Measurements from ENCODE around the gene UBE2C.

Gene UBE2C

DNA sequence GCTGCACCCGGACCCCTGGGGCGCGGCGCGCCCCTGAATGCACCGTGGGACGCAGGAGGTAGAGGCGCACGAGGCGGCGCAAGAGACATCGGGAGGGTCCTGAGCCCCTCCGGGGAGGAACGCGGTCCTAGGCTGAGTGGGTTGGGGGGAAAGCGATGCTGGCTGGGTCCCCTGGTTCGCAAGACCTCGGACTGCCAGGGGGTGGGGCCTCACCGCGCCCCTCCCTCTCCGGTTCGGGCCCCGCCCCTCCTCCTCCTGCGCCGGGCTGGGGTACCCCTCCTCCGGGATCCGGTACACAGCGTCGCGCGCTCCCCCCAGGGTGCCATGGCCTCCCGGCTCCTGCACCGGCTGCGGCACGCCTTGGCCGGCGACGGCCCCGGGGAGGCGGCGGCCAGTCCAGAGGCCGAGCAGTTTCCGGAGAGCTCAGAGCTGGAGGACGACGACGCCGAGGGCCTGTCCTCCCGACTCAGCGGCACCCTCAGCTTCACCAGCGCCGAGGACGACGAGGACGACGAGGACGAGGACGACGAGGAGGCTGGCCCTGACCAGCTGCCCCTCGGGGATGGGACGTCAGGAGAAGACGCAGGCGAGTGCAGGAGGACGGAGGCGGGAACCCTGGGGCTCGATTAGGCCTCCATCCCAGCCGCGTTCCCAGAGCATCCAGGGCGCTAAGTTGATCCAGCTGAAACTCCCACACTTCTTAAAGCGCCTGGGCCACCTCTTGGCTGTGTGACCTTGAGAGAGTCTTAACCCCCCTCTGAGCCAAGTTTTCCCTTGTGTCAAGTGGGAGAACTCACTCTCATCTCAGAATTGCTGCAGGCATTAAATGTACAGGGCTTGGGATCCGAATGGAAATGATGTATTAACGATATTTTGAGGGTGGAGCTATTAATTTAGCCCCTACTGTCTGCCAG, 21.7 kb downstream of the UBE2C start:
- DNase-seq, result peak; percentile 65

DNA sequence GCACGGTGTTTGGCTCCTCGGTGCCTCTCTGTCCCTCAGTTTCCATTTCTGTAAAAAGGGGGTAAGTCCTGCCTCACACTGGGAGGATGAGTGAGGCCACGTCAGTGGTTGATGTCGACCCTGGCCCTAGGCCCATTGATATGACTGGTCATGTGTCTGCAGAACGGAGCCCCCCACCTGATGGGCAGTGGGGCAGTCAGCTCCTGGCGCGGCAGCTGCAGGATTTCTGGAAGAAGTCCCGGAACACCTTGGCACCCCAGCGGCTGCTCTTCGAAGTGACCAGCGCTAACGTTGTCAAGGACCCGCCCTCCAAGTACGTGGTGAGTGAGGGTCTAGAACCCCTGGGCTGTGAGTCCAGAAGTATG, 22.3 kb downstream of the UBE2C start:
- DNase-seq, result no peak

DNA sequence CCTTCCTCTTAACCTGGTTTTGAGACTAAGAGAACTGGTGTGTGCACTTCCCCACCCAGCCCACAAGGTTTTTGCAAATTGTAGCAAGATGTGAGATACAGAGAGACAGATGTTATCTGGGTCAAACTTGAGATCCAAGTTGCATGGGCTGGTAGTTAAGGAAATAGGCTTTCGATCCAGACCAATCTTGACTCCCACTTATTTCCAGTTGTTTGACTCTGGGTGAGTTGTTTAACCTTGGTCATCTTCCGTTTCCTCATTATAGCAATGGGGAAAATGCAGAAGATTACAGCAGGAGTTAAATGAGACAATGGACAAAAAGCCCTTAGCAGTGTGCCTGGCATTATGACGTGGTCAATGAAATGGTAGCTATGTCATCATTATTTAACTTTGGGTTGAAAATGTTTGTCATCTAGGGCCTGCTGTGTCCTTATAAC, 22.9 kb downstream of the UBE2C start:
- DNase-seq, result no peak

DNA sequence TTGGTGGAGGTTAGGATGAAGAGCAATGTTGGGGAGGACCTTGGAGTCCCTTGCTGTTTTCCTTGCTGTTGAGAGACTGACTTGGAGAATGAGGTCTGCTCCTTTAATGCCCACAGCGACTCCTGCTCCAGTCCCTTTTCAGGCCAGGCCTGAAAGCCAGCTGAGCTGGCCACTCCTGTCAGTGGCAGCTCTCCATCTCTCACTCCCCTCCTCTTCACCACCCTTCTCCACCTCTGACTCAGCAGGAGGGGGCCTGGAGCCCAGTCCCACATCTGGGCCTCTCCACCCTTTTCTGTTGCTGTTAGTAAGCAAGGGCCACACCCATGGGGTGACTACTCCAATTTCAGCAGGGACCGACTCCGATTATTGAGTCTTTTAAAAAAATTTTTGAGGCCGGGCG, 23.4 kb downstream of the UBE2C start:
- DNase-seq, result no peak

DNA sequence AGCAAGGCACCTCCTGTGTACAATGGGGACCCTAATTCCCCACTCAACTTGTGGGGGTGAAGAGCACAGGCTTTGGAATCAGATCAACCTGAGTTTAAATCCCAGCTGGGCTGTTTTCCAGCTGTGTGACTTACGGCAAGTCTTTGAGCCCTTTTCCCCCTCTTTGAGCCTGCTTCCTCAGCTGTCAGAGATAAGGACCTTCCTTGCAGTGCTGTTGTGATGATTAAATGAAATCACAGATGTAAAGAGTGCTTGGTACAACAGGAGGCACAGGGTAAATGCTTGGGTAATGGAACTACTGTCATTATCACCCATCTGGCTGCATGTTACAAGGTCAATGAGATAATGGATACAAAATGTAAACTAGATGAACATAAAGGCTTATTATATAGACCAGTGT, 24.4 kb downstream of the UBE2C start:
- DNase-seq, result no peak

DNA sequence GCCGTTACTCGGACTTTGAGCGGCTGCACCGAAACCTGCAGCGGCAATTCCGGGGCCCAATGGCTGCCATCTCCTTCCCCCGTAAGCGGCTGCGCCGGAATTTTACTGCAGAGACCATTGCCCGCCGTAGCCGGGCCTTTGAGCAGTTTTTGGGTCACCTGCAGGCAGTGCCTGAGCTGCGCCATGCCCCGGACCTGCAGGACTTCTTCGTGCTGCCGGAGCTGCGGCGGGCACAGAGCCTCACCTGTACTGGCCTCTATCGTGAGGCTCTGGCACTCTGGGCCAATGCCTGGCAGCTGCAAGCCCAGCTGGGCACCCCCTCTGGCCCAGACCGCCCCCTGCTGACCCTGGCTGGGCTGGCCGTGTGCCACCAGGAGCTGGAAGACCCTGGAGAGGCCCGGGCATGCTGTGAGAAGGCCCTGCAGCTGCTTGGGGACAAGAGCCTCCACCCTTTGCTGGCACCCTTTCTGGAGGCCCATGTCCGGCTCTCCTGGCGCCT, 28.3 kb downstream of the UBE2C start:
- DNase-seq, result no peak

DNA sequence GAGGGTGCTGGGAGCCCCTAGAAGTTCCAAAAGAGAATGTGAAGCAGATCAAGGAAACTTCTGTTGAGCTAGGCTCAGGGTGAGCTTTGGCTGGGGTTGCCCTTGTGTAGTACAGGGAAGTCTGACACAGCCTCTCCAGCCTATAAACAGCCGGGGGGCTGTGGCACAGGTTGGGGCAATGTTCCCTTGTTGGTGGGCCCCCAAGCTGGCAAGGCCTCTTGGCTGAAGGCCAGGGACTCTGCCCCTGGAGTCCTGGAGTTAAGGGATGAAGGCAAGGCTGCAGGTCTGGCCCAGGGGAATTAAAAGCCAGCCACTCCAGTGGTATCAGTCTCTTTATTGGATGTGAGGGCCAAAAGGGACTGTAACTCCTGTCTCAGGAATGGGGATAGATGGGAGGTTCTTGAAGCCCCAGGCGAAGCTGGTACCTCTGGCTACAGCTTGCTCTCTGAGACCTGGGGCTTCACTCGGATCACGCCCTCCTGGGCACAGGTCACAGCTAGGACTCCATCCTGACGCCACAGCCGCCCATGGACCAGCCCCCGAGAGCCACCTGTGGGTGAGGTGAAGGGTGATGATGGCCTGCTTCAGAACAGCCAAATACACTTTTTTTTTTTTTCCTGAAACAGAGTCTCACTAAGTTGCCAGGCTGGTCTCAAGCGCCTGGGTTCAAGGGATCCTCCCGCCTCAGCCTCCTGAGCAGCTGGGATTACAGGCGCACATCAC, 29.1 kb downstream of the UBE2C start:
- DNase-seq, result no peak

DNA sequence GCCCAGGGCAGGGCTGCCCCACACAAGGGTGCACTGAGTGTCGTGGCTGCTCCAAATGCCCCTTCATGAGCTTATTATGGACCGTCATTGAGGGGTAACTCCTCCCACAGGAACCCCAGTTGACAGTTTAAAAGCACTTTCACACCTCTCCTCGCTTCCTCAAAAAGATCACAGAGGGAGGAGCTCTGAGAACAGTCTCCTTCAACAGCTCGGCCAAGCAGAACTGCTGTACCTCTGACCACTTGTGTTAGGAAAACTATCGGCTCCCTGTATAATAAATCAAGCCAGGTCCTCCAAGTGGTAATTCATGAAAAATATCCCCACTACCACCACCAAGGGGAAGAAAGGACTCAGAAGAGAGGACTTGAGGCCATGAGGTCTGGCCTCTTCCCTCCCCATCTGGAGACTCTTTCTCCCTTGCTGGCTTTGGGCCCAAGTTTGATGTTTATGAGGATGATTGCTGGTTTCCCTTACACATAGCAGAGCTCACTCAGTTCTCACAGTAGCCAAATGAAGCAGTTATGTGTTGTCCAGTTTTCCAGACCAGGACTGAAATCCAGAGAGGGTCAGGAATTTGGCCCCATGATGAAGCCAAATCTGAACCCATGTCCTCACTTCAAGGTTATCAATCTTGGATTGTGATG, 29.8 kb downstream of the UBE2C start:
- no peak for DNase-seq

DNA sequence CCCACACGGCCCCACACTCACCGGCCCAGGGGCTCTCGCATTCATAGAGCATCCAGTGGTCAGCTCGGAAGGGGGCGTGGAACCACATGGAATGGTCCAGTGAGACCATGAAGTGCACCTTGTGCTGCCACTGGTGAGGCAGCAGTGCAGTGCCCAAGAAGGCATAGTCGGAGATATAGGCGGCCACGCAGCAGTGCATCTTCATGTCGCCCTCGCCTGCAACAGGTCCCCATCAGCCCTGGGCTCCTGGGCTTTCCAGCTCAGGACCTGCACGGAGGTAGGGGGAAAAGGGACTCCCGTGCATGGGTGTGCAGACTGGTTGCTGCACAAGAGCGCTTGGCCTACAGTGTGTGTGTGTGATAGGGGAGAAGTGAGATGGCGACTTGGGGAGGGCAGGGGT, 31.1 kb downstream of the UBE2C start:
- no peak for DNase-seq

DNA sequence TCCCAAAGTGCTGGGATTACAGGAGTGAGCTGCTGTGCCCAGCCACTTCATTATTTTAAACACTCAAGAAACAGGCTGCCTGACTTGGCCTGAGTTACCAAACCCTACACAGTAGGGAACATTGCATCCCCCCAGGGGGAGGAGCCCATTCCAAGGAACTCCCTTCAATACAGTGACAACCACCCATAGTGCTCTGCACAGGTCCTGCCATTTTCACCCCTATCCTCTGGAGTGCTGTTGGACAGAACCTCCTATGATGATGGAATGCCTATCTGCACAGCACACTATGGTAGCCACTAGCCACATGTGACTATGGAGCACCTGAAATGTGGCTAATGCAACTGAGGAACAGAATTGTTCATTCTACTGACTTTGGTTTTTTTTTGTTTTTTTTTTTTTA, 33.0 kb downstream of the UBE2C start:
- DNase-seq, result no peak

DNA sequence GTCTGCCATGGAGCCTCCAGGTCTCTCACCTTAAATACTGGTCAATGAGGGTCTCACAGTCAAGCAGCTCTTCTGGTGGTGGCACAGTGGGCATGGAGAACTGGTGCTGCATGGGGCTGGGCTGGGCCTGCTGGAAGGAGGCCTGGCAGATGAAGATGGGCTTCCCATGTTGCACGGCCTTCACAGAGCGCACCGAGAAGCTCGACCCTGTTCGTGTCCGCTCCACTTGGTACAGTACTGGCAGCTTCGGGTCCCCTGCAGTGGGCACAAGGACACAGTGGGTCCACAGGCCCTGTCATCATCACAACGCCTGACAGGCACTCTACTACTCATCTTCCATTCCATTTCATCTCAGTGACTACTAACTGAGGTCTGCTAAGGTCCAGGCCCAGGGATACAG, 36.0 kb downstream of the UBE2C start:
- no peak for DNase-seq

DNA sequence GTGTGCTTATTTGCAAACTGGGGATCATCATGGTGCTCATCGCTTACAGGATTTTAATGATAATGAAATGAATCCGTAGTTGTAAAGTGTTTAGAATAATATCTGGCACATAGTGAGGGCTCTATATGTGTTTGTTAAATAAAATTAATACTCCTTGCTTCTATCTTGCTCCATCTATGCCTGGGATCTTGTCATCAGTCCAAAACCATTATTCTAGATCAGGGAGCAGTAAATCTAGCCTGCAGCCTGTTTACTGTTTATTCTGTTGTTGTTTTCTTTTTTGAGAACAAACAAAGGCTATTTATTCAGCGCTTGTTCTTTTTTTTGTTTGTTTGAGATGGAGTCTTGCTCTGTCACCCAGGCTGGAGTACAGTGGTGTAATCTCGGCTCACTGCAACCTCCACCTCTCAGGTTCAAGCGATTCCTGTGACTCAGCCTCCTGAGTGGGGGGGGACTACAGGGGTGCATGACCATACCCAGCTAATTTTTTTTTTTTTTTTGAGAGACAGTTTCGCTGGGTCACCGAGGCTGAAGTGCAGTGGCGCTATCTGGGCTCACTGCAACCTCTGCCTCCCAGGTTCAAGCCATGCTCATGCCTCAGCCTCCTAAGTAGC, 36.6 kb downstream of the UBE2C start:
- DNase-seq, result no peak

DNA sequence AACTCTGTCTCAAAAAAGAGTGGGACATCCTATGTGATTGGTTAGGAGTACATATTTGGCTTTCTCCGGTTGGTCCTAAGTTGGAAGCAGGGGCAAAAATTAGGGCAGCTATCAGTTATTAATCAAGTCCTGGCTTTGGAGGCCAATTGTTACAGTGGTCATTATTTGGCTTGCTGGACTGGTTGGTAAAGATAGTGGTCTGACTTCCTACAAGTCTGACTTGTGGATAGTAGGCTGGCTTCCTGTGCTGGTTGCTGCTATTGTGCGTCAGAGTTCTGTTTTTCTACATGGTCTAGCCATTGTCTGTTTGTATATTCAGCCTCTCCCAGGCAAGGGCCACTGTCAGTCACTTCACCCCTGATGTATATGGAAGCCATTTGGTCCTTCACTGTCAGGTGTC, 37.8 kb downstream of the UBE2C start:
- DNase-seq, result no peak

DNA sequence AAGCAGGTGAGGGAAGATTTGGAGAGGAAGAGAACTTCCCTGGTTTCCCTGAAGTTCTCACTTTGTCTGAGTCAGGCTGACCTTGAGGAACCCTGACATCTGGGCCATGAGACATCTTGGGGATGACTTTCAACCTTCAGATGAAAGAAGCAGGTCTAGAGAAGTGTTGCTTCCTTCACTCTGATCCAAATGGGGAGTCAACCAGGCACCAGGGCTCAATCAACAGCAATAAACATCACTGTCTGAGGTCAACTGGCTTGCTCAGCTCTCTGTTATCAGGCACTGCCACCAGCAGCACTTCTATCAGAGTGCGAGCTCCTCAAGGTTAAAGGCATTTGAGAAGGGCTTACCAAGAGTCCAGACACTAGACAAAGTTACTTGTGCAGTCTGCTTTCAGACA, 38.5 kb downstream of the UBE2C start:
- DNase-seq, result no peak

DNA sequence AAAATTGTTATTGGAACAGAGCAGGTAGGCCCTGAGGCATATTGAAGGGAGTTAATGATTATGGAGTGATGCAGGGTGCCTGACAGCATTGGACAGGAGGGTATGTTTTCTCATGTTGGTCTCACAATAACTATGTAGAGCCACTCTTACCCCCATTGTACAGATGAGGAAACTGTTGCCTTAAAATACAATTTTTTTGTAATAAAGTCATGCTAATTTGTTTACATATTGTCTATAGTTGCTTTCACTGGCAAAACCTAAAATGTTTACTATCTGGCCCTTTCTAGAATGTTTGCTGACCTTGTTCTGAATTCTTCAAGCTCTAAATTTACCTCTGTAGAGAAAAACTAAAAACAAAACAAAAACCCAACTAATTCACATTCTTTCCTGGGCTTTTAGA, 39.1 kb downstream of the UBE2C start:
- DNase-seq, result no peak

DNA sequence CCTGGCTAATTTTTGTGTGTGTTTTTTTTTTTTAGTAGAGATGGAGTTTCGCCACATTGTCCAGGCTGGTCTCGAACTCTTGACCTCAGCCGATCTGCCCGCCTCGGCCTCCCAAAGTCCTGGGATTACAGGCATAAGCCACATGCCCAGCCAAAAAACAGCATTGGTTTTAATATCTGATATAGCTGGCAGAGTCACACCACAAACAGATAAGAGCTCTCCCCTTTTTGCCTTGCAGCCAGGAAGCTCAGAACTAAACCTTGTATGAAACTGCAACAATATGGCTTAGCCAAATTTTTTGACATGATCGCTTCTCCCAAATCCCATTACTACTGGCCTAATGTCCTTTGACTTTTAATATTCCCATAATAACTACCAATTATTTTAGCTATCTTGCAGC, 39.9 kb downstream of the UBE2C start:
- DNase-seq, result no peak

DNA sequence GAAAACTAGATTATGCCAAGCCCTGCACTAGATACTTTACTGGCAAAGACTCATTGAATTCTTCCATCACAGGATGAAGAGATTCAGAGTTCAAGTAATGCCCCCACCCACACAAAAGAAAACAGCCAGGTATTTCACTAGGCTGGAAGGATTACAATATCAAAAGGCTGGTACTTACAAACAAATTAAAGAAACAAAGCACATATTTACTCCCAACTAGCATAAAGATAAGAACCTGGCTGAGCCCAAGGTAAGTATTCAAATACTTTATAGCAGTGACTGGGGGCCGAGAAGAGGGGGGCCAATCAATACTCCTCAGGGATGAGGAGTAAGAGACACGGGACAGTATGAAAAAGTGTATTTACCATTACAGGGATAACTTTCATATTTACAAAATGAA, 41.0 kb downstream of the UBE2C start:
- no peak for DNase-seq

DNA sequence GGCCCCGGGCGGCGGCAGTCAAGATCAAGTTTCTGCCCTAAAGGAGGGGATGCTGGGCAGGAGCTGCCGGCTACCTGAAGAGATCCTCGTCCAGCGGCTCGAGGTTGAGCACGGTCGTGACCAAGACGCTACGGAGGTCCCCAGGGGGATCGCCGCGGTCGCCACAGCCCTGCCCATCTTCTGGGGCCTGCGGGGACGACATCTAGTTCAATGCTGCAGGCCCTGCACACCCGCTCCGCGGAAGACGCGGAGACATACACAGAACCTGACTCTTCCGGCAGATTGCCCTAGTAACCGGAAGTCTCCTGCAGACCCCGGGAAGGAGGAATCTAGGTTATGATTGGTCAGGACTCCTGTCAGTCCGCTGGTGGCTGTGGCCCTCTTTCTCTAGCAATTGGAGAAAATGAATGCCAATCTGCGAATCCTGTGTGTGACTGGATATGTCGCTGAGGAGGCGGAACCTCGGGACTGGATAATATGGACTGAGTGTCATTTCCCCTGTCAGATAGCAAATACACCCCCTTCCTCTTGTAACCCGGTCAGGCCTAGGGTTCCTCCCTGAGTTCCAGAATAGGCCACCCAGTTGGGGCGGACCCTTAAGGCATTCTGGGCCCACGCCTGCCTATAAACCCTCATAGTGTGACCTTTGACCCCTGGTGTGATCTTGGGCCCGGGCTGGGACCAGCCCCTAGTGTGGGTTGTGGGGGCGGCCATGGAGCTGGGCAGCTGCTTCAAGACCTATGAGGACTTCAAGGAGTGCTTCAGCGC, 44.9 kb downstream of the UBE2C start, which contains the start of the genes ACOT8 and ZSWIM3:
TSS of gene ACOT8 (minus strand) at position 279 of the 768 bp plus-strand sequence. CDS start at position 202, 77 bp downstream.
TSS of gene ZSWIM3 (plus strand) at position 501 of the 768 bp plus-strand sequence. CDS start at position 713, 212 bp downstream.
- DNase-seq, result peak; percentile 82

DNA sequence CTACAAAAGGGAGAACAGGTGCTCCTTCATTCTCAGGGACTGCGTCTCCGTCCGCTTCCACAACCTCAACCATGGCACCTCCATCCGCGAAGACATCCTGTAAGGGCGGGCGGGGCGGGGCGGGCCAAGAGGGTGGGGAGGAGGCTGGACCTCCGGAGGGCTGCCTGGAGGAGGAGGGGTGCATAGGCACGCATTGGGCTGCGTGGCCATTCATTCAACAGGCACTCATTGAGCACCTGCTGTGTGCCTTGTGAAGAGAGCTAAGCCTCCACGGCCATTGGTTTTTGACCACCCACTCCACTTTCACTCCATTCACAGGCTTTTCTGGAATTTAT, 45.4 kb downstream of the UBE2C start:
- no peak for DNase-seq

DNA sequence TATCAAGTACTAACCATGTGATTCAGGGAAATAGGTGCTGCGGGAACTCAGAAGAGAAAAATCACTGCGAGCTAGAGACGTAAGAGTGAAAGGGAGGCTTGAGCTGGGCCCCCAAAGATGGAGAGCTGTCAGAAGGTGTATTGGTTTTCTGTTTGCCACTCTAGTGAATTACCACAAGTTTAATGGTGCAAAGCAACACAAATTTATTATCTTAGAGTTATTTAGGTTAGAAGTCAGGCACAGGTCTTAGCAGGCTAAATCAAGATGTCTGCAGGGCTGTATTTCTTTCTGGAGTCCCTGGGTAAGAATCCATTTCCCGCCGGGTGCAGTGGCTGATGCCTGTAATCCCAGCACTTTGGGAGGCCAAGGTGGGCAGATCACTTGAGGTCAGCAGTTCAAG, 47.5 kb downstream of the UBE2C start:
- DNase-seq, result no peak

DNA sequence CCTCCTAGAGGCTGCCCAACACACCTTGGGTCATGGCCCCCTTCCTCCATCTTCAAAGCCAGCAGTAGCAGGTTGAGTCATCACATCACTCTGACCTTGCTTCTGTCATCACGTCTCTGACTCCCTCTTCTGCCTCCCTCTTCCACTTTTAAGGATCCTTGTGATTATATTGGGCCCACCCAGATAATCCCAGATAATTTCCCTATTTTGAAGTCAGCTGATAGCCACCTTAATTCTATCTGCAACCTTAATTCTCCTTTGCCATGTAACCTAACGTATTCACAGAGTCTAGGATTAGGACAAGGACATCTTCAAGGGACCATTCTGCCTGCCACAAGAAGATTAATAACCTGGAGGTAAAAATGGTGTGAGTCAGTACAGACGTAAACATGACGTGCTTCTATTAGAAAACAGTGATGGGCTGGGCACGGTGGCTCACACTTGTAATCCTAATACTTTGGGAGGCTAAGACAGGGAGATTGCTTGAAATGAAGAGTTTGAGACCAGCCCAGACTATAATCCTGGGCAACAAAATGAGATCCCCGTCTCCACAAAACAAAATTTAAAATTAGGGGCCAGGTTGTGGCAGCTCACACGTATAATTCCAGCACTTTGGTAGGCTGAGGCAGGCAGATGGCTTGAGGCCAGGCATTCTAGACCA, 48.2 kb downstream of the UBE2C start:
- DNase-seq, result no peak
